Measurements from ENCODE around the gene OR6X1.

The OR6X1 gene, protein sequence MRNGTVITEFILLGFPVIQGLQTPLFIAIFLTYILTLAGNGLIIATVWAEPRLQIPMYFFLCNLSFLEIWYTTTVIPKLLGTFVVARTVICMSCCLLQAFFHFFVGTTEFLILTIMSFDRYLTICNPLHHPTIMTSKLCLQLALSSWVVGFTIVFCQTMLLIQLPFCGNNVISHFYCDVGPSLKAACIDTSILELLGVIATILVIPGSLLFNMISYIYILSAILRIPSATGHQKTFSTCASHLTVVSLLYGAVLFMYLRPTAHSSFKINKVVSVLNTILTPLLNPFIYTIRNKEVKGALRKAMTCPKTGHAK

DNA sequence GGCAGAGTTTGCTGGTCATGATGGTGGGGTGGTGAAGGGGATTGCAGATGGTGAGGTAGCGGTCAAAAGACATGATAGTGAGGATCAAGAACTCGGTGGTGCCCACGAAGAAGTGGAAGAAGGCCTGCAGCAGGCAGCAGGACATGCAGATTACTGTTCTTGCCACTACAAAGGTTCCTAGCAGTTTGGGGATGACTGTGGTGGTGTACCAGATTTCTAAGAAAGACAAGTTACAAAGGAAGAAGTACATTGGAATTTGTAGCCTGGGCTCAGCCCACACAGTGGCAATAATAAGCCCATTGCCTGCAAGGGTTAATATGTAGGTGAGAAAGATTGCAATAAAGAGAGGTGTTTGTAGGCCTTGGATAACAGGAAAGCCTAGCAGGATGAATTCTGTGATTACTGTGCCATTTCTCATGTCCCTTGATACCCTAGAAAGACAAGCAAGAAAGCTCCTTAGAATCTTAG lies at the start of gene OR6X1:
OR6X1 (minus strand) TSS at position 418 of the 468 bp plus-strand sequence; CDS start at position 418, 0 bp downstream.
- DNase-seq = no peak

DNA sequence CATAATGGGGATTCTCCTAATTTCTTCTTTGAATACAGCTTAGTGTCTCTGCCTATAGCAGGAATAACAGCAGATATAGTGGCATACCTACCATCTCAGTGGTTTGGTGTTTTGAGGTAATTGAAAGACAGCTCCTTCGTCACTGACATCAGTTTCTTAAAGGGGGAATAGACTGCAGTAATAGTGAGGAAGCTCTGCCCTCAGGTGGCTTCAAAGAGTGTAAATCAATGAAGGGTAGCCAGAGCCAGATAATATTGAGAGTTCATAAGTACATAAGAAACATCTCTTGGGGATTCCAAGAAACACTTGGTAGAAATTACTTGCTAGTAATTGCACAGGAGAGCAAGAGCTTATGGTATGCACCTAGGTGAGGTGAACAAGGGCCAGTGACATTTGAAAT lies 47.4 kb upstream of the OR6X1 start:
- DNase-seq = no peak

DNA sequence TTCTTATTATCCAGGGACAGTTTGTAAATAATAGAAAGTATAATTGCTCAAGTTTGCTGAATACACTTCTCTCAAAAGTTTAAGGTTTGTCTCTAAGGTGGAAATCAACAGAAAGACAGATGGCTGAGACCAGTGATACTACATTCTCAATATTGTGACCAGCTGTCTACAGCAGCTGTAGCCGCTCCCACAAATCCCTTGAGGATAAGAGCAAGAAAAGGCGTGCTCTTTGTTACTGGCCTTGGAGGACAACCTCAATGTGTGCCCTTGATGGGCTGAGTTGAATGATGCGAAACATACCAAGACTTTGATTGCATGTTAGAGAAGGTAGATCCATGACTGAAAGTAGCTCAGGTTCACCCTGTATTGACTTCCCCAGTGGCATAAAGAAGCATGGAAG lies 45.7 kb upstream of the OR6X1 start:
- DNase-seq = no peak

DNA sequence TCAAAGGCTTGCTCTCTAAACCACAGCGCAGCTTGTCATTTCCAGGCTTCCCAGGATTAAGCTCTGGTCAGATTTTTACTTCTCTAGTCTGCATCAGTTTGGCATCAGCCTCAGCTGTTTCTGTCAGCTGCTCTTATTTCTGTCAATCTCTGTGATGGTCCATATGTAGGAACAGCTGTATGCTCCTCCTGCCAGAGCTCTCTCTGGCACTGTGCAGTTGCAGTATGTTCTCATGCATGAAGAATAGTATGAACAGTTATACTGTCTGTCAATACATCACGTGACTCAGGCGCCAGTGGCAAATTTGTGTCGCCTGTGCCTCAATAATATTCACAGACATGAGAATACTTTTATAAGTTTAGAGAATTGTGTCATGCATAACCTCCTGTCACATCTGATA lies 45.1 kb upstream of the OR6X1 start:
- no peak for DNase-seq

- DNase-seq = no peak
Observed at GRCh38 chr11:123798513-123799252, 44.4 kb upstream of the OR6X1 start.

DNA sequence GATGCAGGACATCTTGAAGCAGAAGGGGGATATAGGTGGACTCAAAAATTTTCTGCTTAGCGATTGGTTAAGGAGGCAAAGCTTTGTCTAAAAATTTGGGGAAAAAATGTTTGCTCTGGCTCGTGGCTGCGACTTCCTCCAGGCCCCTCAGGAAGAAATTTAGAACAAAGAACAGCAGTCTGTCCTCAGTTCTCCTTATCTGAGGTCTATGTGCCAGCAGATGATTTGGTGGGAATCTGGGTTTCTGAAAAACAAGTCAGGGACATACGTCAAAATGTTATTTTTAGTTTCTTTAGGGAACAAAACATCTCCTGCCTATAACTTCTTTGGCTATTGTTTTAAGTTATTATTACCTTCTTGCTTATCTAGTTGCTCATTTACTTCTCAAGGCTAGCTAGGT lies 43.8 kb upstream of the OR6X1 start:
- no peak for DNase-seq

DNA sequence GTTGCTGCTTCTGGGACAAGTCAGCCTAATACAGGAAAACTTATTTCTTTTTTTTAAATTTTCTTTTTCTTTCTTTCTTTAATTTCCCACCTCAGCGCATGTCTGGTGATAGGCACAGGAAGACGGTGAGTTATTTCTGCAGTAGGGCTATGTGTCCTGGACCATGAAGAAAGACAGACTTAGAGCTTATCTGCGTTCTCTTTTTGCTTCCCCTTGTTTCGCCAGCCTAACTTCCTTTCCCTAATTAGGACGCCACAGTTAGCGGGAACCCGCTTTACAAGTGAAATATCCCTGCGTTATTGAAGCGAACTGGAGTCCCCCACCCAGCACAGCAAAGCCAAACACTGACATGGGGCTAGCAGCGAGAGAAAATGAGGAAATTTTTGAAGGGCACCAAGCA lies 43.2 kb upstream of the OR6X1 start:
- no peak for DNase-seq

- no peak for DNase-seq
Observed at GRCh38 chr11:123797114-123797513, 42.8 kb upstream of the OR6X1 start.

DNA sequence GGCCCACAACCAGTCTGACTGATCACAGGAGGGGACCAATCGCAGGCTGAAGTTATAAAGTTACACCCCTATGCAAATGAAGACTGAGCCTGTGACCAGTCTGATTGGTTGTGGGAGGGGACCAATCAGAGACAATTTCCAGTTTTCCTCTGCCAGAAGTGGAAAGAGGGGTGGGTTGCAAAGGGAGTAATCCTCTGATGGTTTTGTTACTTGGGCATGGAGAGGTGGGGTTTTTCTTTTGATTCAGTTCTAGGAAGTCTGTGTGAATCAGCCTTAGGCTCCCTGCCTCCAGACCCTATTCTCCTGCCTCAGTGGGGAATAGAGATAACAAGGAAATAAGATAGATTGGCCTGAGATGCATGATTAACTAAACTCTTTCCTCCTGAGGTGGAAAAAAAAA lies 41.9 kb upstream of the OR6X1 start:
- DNase-seq = no peak

DNA sequence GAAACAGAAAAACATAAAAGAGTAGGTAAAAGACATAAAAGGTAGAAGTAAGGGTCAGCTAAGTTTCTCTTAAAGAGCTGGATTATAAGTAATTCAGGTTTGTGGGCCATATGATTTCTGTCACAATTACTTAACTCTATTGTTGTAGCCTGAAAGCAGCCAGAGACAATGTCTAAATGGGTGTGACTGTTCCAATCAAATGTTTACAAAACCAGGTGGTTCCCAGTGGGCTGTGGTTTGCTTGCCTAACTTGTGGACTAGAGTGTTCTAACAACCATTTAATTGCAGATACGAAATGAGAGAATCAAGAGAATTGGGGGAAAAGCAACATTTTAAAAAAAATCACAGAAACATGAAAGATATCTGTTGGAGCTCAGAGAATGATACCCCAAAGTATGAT lies 29.2 kb upstream of the OR6X1 start:
- no peak for DNase-seq

DNA sequence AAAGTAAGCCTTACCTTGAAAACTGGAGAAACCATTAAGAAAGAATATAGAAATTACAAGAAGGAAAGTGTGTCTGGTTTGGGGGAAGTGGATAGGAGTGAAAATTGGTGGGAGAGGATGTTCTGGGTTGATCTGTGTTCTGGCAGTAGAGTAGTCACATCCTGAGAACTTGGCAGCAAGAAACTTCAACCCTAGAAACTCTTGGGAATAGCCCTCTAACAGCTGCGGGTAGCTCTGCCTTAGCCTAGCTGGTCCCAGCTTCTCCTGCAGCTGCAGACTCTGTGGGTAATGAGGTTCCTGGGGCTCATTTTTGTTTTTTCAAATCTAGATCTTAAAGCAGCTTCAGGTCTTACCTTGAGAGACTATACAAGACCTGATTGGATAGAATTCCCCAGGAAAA lies 24.2 kb upstream of the OR6X1 start:
- DNase-seq = no peak

DNA sequence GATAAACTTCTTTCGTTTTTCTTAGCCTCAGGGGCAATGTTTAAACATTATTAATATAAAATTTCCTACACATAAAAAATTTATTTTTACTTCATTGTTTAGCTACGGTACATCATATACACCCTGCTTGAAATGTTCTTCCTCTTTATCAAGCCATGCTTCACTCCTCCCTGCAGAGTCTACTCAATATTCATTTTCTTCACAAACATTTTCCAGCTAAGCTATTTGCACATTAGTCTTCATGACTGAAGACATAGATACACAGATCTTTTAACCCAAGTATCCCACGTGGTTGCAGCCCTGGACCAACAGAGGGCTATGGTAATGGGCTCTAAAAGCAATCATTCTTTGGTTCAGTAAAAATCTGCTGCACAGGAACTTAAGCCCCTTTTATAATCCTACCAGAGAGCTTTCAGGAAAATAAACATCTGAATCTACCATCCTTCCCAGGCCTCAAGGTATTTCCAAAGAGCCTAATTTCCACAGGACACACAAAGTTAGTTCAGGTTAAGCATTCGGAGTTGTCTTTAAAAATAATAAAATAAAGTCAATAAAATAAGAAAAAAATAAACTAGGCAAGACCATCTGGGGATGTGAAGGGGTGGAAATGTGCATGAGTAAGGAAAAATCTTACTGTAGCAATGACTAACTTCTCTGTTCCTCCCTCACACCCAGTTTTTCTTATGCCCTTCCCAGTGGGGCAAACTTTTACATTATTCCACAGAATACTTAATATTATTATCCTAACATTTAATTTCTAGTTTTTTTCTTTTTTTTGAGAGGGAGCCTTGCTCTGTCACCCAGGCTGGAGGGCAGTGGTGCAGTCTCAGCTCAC lies 21.6 kb upstream of the OR6X1 start:
- DNase-seq = no peak

DNA sequence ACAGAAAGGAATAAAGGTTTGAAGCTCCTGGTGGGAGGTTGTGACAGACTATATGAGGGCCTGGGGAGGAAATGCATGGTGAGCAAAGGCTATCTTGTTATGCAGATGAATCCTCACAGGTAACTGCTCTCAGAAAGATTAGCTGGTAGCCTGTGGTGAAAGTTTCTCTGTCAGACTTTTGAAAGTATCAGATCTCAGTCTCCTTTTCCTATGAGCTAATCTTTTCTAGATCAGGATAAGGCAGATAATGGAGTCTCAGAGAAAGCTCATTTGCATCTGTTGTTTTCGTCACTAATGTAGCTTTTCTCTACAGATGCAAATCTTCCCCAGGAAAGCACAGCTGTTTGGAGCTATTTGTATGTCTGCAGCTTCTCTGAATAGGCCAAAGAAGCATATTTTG lies 21.0 kb upstream of the OR6X1 start:
- no peak for DNase-seq

GRCh38 chr11:123773959-123774358 lies 19.6 kb upstream of the OR6X1 start:
- no peak for DNase-seq

DNA sequence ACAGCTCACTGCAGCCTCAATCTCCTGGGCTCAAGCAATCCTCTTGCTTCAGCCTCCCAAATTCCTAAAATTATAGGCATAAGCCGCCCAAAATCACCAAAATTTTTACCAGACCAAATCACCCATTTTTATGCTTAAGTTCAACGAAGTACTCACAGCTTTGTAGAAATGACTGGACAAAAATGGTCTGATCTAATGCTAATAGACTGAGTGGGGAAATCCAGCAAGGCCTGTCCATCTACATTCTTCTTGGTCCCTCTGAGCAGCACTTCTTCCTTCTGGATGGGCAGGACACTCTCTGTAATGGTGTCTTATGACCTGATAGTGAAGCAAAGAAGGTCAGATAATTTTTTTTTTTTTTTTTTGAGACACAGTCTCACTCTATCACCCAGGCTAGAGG lies 18.7 kb upstream of the OR6X1 start:
- DNase-seq = no peak

DNA sequence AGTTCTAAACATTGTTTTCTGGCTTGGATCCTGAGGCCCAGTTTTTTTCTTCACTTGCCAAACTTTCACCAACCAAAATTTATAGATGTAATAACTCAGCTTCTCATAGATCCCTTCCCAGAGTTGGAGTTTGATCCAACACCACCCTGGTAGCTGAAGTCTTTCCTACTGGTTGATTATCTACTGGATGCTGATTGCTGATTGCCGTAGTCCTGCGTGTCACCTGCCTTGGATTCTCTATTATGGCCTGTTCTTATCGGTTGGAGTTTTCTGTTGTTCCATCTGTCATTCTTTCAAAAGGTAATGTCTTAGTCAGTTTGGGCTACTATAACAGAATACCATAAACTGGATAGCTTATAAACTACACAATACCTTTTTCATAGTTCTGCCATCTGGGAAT lies 17.3 kb upstream of the OR6X1 start:
- no peak for DNase-seq

DNA sequence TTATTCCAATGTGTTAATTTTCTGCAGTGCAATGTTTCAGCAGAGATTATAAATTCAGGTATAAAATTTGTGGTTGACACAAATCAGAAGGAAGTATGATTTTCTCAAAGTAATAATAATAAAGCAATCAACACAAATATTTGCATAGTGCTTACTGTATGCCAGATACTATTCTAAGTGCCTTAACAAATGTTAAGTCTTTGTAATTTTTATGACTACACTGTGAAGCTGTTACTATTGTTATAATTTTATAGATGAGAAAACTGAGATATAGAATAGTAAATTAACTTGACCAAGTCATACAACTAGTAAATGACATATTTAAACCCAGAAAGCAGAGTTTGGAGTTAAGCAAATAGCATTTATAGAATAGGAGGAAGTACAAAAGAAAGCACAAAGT lies 16.4 kb upstream of the OR6X1 start:
- no peak for DNase-seq

- no peak for DNase-seq
Observed at GRCh38 chr11:123765601-123766000, 11.3 kb upstream of the OR6X1 start.

GRCh38 chr11:123762422-123762821 lies 8.1 kb upstream of the OR6X1 start:
- DNase-seq = no peak

DNA sequence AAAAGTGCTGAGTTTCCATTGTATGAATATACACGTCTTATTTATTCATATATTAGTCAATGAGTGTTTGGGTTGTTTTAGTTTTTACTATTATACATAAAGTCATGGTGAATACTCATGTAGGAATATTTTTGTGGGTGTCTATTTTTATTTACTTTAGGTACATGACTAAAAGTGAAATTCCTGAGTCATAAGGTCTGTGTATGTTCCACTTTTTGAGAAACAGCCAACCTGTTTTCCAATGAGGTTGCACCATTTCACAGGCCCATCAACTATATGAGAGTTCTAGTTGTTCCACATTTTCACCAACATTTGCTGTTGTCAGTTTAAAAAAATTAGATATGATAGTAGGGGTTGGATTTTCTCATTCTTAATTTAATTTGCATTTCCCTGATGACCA lies 6.6 kb upstream of the OR6X1 start:
- DNase-seq = no peak

DNA sequence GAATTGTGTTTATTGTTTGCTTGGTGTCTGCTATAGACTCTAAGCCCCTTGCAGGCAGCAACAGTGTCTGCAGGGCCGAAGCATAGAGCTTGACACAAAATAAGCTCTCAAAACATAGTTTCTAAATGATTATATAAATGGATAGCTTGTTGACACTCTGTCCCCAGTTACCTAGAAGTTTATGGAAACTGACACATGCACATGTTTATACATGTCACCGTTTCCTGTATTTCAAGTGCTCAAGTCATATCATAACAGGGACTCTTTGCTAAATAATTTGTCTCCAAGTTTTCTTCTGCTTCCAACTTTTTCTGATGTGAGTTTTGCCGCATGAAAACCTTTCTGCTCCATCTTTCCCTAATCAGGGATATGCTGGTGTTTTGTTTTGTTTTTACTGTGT lies 3.7 kb upstream of the OR6X1 start:
- DNase-seq = no peak

- no peak for DNase-seq
Observed at GRCh38 chr11:123755813-123756212, 1.5 kb upstream of the OR6X1 start.

DNA sequence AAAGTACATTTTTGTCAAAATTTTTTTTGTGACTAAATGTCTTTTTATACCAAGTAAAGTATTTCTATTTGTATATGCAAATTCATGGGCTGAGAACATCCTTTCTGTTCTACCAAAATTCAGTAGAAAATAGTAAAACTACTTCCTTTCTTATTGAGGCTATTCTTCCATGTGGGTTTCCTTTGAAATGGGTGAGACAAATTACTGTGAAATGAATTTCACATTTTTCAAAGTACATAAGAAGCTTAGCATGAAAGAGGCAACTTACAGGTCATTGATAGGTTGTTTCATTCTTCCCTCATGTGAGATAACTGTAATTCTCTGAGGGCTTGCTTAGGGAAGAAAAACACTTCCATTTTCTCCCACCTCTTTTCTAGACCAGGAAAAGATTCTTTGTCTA lies 1.0 kb upstream of the OR6X1 start:
- no peak for DNase-seq

- no peak for DNase-seq
Observed at GRCh38 chr11:123753110-123753509, 1.2 kb downstream of the OR6X1 start.

Measured in MV-4-11 (cell line).